ENCODE data around the gene ETS1. TPM values are rescaled to one million over a fixed set of nuclear protein-coding genes. Genes with fewer than 3 reads are reported as not detected.
"Not testable (repeated sequence)": the region's sequence is repeated elsewhere in the genome, so short reads cannot be mapped to it uniquely, and the experiment has no call there.

ETS1 gene
- total RNA-seq, 1 experiment from 2014 or later: 66.4 TPM

GRCh38 chr11:128451652-128452470 lies 135.5 kb downstream of the ETS1 start:
- POLR2A ChIA-PET: no interaction called here
- BruUV-seq (replicated peaks): no TSS peak
- CTCF ChIA-PET: interaction anchor here (0.6 to 0.7 kb wide), 3 partner anchors 38 to 281 kb away, joined by 3 to 6 read pairs (median 4); no protein-coding TSS in a partner anchor
- Histone ChIP-seq H3K4me3 (ENCODE audit: low read depth in 2 of 2, low read length in 2 of 2) (peak overlapping the region; percentile 17 to 28), H3K27me3 (ENCODE audit: control insufficient read depth, insufficient read depth, low read length) (no peaks in the 10 kb centered on the region), H3K36me3 (ENCODE audit: control insufficient read depth, insufficient read depth, low read length) (no peaks in the 10 kb centered on the region), H3K4me1 (ENCODE audit: control insufficient read depth, insufficient read depth, low read length) (peaks cover 10% of the 10 kb centered on the region), H3K27ac (ENCODE audit: low read length) (no peak overlapping the region), H3K9me3 (ENCODE audit: control insufficient read depth, insufficient read depth, low read depth, low read length) (no peaks in the 10 kb centered on the region)
- no peak for DNase-seq (ENCODE audit: low read depth, low spot score)
- in situ Hi-C loops (cut with HindIII; ENCODE audit: low pct_unique_long_range_greater_than_20kb, low sequenced_read_pairs): no loop called here
- TF ChIP-seq TCF7L2 (IDR thresholded peaks at IDR 0.05; ENCODE audit: low read depth, low read length): no peak
- TF ChIP-seq CTCF (IDR thresholded peaks at IDR 0.05): no peak
- no peak for TF ChIP-seq POLR2AphosphoS5 (IDR thresholded peaks at IDR 0.05; ENCODE audit: low read depth, low read length)
- no peak for TF ChIP-seq SIN3A (IDR thresholded peaks at IDR 0.05; ENCODE audit: borderline replicate concordance, insufficient read depth, low read depth, low read length)
- no peak for TF ChIP-seq REST (IDR thresholded peaks at IDR 0.05; ENCODE audit: insufficient read depth in 1 of 2, low read depth in 2 of 2, low read length in 1 of 2)
- peak; percentile 52; the same call in 1 of the 2 replicates for ATAC-seq
- intact Hi-C loops (cut with micrococcal nuclease; ENCODE audit: unreplicated experiment): no loop called here

- intact Hi-C loops (cut with micrococcal nuclease; ENCODE audit: unreplicated experiment): no loop called here
- Histone ChIP-seq H3K36me3 (ENCODE audit: control insufficient read depth, insufficient read depth, low read length) (no peaks in the 10 kb centered on the region), H3K9me3 (ENCODE audit: control insufficient read depth, insufficient read depth, low read depth, low read length) (no peaks in the 10 kb centered on the region), H3K27me3 (ENCODE audit: control insufficient read depth, insufficient read depth, low read length) (no peaks in the 10 kb centered on the region), H3K4me3 (ENCODE audit: low read depth in 2 of 2, low read length in 2 of 2) (peak overlapping the region; percentile 17 to 28; a peak in 3 of 4 replicates), H3K27ac (ENCODE audit: low read length) (no peak overlapping the region), H3K4me1 (ENCODE audit: control insufficient read depth, insufficient read depth, low read length) (peaks cover 10% of the 10 kb centered on the region)
- DNase-seq (ENCODE audit: low read depth, low spot score) (no peak), ATAC-seq (no peak)
- in situ Hi-C loops (cut with HindIII; ENCODE audit: low pct_unique_long_range_greater_than_20kb, low sequenced_read_pairs): no loop called here
- TF ChIP-seq CTCF (IDR thresholded peaks at IDR 0.05): no peak
- no peak for TF ChIP-seq POLR2AphosphoS5 (IDR thresholded peaks at IDR 0.05; ENCODE audit: low read depth, low read length)
- TF ChIP-seq SIN3A (IDR thresholded peaks at IDR 0.05; ENCODE audit: borderline replicate concordance, insufficient read depth, low read depth, low read length): no peak
- no peak for TF ChIP-seq REST (IDR thresholded peaks at IDR 0.05; ENCODE audit: insufficient read depth in 1 of 2, low read depth in 2 of 2, low read length in 1 of 2)
- no peak for TF ChIP-seq TCF7L2 (IDR thresholded peaks at IDR 0.05; ENCODE audit: low read depth, low read length)
- CTCF ChIA-PET: interaction anchor here (0.6 to 0.7 kb wide), 3 partner anchors 39 to 280 kb away, joined by 3 to 6 read pairs (median 4); no protein-coding TSS in a partner anchor
- POLR2A ChIA-PET: no interaction called here
- BruUV-seq (replicated peaks): no TSS peak
Observed at GRCh38 chr11:128450882-128451651, 136.3 kb downstream of the ETS1 start.

GRCh38 chr11:128450425-128450824 lies 136.9 kb downstream of the ETS1 start:
- in situ Hi-C loops (cut with HindIII; ENCODE audit: low pct_unique_long_range_greater_than_20kb, low sequenced_read_pairs); H3K27me3 ChIP-seq (ENCODE audit: control insufficient read depth, insufficient read depth, low read length); BruUV-seq (replicated peaks); H3K27ac ChIP-seq (ENCODE audit: low read length); H3K9me3 ChIP-seq (ENCODE audit: control insufficient read depth, insufficient read depth, low read depth, low read length); H3K4me3 ChIP-seq (ENCODE audit: low read depth in 2 of 2, low read length in 2 of 2); CTCF ChIA-PET; ATAC-seq; DNase-seq (ENCODE audit: low read depth, low spot score); intact Hi-C loops (cut with micrococcal nuclease; ENCODE audit: unreplicated experiment); POLR2A ChIA-PET; H3K36me3 ChIP-seq (ENCODE audit: control insufficient read depth, insufficient read depth, low read length): not testable (repeated sequence)
- H3K4me1 ChIP-seq (ENCODE audit: control insufficient read depth, insufficient read depth, low read length): peaks cover 10% of the 10 kb centered on the region
